GM11168 (cell line): ENCODE results near the gene DCAF17.
"Not testable (repeated sequence)": the region's sequence is repeated elsewhere in the genome, so short reads cannot be mapped to it uniquely, and the experiment has no call there.

ENCODE experiments used
- in situ Hi-C: fragments of 300-500 bp; cut with MboI; formaldehyde crosslinking; loops from one replicate; pipeline ENCODE4 v1.12.0; 2022; ENCODE audit warnings: low sequenced_read_pairs; ENCODE audit not compliant: unreplicated experiment

Gene DCAF17

DNA sequence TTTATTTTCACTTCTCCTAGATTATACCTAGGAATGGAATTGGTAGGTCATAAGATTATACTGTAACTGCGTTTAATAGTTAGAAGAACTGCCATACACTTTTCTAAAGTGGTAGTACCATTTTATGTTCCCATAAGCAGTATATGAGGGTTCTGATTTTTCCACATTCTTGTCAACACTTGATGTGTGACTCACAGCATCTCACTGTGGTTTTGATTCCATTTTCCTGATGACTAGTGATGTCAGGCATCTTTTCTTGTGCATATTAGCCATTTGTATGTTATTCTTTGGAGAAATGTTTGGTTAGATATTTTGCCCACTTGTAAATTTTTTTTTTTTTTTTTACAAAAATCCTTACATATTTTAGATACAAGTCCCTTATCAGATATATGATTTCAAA lies 2.3 kb downstream of the DCAF17 start:
- in situ Hi-C loops = no loop called here

GRCh38 chr2:171441470-171441869 lies 7.4 kb downstream of the DCAF17 start:
- in situ Hi-C loops = no loop called here

DNA sequence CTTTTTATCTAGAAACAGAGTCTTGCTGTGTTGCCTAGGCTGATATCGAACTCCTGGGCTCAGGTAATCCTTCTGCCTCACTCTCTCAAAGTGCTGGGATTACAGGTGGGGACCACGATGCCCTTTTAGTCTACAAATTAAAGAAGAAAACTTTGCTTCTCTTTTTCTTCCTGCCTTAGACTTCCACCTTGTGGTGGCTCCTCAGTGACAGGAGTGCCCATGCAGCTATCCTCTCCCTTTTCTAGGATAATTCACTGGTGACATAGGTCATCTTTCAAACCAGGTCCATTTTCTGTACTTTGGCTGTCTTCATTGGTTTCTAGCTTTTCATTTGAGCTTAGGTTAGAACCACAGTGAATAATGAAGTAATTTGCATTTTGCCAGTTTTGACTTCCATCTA lies 13.6 kb downstream of the DCAF17 start:
- in situ Hi-C loops = no loop called here

- in situ Hi-C loops = no loop called here
Measured at GRCh38 chr2:171451074-171451473, 17.0 kb downstream of the DCAF17 start.

DNA sequence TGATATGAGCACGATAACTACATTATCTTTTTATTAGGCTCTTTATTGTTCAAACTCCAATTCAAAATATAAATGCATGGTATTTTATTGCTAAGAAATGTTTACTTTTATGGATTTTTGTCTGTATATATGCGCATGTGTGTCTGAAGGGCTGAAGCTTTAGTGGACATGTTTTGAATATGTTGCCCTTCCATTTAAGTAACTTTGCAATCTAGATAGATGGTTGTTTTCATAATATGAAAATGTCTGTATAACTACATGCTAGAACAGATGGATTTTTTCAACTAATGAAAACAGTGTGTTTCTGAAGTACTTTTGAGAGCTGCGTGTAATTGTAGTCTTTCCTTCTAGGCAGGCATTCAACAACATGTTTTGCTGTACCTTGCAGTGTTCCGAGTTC lies 18.7 kb downstream of the DCAF17 start:
- in situ Hi-C loops = no loop called here

DNA sequence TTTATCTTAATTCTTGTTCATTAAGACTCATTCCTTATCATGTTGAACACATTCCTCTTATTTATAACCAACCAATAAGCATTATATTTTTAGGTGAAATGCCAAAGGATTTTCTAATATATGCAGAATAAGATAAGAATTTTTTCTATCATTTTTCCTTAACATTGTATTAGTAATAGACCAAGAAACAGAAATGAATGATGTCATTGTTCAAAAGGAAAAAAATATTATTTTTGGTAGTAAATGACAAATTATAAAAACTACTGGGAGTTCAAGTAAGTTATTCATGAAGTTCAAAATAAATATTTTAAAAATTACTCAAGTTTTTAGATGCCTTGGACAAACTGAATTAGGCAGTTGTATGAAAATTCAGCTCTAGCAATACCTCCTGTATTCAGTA lies 25.5 kb downstream of the DCAF17 start:
- in situ Hi-C loops = no loop called here

- in situ Hi-C loops = no loop called here
Measured at GRCh38 chr2:171460537-171460936, 26.5 kb downstream of the DCAF17 start.

- in situ Hi-C loops = no loop called here
Measured at GRCh38 chr2:171469176-171469575, 35.1 kb downstream of the DCAF17 start.

GRCh38 chr2:171470129-171470528 lies 36.1 kb downstream of the DCAF17 start:
- in situ Hi-C loops = no loop called here

DNA sequence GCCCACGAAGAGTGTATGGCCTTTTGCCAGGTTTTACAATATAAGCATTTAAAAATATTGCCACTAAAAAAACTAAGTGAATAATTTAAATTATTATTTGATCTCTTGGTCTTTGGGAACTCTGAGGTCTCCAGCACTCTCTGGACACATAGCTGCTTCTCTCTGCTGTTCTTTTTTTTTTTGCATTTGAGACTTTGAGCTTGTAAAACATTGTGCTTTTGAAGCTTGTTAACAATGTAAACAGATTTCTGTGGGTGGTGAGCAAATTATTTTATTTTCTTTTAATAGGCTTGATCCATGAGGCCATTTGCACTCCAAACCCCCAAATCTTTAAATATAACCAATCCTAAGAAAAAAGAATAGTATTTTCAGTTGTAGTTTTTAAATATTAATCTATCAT lies 42.0 kb downstream of the DCAF17 start:
- in situ Hi-C loops = no loop called here

GRCh38 chr2:171478345-171478744 lies 44.3 kb downstream of the DCAF17 start:
- in situ Hi-C loops = no loop called here

GRCh38 chr2:171479154-171479814 lies 45.3 kb downstream of the DCAF17 start:
- in situ Hi-C loops = no loop called here

DNA sequence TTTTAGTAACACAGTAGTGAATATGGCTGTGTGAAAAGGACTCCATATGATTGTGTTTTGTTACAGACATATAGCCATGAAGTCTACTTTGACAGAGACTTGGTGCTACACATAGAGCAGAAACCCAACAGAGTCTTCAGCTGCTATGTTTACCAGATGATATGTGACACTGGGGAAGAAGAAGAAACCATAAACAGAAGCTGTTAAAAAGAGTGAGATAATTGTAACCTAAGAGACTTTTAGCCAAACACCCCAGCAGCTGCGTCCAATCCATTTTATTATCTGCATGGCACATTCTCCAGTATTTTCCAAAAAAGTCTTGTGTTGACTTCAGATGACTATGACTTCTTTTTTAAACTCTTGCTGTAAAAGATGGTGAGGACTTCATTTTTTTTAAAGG lies 46.9 kb downstream of the DCAF17 start:
- in situ Hi-C loops = no loop called here

DNA sequence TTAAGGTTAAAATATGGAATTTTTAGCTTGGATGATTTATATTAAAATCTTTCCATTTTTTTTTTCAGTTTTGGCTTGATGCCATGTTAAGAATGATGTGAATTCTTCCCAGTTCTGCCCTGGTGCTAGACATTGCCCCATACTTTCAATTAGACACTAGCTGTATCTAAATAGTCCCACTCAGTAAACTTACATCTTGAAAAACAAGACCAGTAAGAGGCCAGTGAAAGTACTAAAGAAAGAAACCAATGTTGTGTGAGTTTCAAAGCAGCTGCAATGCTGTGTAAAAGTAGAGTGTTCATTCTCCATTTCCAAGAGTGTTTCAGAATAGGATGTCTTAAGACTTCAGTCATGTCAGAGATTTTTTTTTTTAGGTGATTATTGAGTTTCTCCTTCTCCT lies 48.3 kb downstream of the DCAF17 start:
- in situ Hi-C loops = no loop called here

DNA sequence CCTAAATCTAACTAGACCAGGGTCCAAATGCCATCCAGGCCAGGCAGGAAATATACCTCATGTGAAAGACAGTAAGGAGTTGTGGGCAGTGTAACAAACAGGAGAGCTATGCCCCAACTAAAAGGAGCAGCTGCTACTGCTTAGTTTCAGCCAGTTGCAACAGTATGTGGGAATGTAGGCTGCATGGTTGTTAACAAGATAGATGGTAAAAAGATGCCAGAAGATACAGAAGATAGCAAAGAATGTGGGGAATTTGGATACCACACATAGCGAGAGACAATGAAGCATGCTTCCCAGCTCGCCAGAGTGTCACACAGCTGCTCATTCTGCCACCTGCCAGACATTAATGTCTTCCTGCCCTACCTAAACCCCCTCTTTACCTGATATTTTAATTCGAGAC lies 48.9 kb downstream of the DCAF17 start:
- in situ Hi-C loops = no loop called here

DNA sequence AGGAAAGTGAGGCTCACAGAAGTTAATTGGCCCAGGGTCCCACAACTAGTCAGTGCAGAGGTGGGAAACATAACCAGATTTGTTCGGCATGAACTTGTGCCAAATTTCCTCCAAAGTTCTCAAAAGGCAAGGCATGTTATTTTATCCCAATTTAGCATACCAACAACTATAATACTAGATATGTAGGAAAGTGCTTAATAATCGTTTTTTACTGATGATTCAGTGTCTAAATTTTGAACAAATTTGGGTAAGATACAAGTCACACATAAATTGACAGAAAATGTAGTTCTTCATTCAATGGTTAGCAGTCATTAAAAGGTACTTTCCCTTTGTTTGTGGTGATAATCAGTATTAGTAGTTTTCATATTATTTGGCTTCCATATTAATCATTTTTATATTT lies 49.8 kb downstream of the DCAF17 start:
- in situ Hi-C loops = no loop called here

GRCh38 chr2:171485116-171485515 lies 51.1 kb downstream of the DCAF17 start:
- in situ Hi-C loops = no loop called here

DNA sequence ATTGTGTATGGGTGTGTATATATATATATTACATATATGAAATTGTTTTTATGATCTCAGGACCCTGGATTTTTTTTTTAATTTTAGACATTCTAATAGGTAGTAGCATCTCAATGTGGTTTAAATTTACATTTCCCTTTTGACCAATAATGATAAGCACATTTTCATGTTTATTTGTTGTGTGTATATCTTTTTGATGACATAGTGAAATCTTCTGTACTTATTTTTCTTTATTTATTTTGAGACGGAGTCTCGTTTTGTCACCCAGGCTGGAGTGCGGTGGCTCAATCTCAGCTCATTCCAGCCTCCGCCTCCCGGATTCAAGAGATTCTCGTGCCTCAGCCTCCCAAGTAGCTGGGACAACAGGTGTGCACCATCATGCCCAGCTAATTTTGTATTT lies 53.2 kb downstream of the DCAF17 start:
- in situ Hi-C loops = no loop called here

DNA sequence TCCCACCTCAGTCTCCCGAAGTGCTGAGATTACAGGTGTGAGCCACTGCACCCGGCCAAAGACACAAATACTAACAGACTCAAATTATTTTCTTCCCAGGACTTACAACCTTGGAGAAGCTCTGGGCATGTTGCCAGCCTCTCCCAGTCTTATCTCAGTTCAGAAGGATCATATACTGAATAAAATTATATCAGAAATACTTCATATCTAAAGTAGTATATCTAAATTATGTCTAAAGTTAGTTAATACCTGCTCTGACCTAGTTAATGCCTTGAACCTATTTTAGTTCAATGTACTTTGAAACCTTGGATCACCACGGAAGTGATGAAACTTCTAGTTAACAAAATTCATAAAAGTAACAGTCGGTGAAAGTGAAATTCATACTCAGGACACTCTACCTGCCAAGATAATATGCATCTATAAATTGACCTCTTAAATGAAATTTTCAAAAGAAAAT lies 53.8 kb downstream of the DCAF17 start:
- in situ Hi-C loops = no loop called here

DNA sequence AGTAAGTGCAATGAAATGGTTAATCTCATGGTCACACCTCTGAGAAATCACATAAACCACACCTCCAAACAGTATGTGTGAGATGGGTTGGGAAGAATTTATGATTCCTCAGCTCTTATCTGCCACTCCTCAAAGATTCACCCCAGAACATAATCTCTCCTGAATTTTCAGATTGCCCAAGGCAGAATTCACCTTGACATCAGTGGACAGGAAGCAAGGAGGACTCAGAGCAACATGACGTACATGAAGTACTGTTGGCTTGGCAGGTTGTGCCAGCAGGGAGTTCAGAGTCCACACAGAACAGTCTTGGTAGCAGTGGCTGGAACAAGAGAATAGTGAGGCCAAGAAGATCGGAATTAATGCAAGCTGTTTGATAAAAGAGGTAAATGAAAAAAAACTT lies 56.6 kb downstream of the DCAF17 start:
- in situ Hi-C loops = no loop called here

DNA sequence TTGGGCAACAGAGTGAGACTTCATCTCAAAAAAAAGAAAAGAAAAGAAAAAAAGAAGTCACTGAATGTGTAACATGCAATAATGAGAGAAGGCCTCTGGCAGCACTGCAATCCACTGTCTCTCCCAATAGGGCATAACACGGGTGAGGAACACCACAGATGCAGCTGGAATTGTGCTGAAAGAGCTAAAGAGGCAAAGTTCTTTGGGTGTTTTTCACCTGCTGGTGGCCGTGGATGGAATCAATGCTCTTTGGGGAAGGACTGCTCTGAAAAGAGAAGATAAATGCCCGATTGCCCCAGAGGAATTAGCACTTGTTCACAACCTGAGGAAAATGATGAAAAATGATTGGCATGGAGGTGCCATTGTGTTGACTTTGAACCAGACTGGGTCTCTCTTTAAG lies 57.3 kb downstream of the DCAF17 start:
- in situ Hi-C loops = no loop called here

DNA sequence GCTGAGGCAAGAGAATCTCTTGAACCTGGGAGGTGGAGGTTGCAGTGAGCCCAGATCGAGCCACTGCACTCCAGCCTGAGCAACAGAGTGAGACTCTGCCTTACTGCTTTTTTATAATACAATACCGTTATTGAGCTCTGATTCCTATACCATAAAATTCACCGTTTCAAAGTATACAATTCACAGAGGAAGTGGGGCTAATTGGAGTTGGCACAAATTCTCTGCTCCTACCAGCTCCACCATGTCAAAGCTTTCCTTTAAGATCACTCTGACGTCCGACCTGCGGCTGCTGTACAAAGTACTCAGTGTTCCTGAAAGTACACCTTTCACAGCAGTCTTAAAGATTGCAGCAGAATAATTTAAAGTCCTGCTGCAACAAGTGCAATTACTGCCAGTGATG lies 58.6 kb downstream of the DCAF17 start:
- in situ Hi-C loops = no loop called here

GRCh38 chr2:171497664-171498063 lies 63.6 kb downstream of the DCAF17 start:
- in situ Hi-C loops = not testable (repeated sequence)
